NAMALWA (cell line): ENCODE measurements around the gene ACTR6.

Source experiments
- DNase-seq: peaks from one replicate; pipeline ENCODE4 v3.0.0-alpha.2; 2015; ENCODE audit warnings: low spot score

Gene ACTR6

DNA sequence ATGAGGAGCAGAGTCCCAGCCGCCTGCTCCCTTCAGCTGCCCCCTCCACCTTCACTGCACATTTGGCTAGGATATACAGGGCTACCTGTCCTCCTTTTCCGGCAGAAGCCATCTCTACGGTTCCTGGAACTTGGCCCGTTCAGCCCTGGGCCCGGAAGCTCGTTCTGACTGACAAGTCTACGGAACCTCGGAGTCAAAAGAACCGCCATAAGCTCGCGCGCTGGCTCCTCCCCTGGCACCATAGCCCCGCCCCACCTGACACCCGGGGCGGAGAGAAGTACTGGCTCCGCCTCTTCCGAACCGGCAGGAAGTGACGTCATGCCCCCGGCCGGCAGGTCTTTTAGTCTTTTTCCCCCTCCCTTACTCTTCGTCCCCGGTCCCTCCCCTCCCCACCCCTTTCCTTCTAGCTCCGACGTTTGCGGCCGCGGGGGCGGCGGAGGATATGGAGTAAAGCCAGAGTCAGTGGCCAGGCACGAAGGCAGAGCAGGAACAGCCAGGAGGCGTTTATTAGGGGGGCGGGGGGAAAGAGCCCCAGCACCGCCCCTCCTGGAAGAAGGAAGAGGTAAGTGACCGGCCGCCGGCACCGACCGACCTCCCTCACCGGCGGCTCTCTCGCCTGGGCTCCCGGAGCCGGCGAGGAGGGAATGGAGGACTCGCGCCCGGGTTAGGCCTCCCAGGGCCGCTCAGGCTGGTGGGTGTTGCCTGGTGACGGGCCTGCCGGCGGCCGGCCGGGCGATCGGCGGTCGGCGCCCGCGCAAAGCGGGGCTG, 66.4 kb downstream of the ACTR6 start, which contains the start of the genes DEPDC4 and SCYL2:
Gene DEPDC4, minus strand, starts transcription at position 245 of the 768 bp plus-strand sequence. Its CDS starts 3 bp downstream, at position 242.
Gene SCYL2, plus strand, starts transcription at position 343 of the 768 bp plus-strand sequence. CDS start 15,794 bp downstream, outside the sequence.
- peak; percentile 93 for DNase-seq

DNA sequence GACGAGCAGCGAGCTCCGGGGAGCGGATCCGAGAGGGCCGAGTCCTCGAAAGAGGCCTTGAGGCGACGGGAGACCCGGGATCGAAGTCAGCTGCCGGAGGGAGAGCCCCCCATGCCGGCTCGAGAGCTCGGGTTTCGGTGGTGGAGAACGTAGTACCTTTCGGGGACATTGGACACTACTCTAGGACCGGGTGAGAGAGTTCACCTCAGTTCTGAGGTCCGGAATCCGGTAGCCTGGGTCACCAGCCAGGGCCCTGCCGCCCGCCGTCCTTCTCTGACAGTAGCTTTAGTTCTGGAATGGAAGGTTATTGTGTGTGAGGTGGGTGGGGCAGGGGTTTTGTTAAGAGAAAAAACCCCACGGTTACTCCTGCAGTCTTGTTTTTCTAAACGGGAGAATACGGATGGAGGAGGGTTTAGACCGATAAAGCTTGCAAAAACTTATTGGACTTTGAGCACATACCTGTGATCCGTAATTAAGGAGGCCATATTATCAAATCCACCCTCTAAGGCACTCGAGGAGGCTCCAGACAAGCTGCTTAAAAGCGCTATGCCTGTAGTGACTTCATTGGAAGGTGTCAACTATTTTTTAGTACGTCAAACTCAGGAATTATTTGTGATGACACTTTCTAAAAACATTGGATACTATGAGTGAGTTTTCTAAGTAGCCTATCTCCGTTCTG, 67.1 kb downstream of the ACTR6 start:
- peak; percentile 45 for DNase-seq

DNA sequence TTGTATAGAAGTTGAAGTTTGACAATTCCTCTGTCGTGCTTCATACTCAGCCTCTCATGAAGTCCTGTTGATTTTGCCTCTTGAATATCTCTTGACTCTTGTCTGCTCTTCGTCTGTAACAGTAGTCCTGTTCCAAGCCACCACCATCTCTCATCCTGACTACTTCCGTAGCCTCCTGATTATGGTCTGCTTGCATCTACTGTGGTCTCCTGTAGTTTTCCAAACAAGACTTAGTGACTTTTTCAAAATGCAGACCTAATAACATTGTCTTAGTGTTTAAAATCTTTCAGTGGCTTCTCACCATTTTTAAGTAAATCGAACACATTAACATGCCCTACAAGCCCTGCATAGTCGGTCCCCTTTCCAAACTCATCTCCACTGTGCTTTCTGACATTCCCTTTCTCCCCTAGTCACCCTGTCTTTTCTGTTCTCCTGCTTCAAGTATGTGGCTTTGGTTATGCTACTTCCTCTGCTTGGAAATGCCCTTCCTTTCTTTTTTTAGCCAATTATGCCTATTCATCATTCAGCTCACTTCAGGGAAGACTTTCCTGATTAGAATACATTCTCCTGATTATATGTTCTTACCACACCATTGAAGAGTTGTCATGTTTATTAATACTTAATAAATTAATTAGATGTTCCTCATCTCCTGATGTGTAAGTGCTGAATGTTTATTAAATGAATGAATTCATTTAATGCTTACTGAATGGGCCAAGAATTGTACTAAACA, 68.4 kb downstream of the ACTR6 start:
- DNase-seq, result peak; percentile 10

DNA sequence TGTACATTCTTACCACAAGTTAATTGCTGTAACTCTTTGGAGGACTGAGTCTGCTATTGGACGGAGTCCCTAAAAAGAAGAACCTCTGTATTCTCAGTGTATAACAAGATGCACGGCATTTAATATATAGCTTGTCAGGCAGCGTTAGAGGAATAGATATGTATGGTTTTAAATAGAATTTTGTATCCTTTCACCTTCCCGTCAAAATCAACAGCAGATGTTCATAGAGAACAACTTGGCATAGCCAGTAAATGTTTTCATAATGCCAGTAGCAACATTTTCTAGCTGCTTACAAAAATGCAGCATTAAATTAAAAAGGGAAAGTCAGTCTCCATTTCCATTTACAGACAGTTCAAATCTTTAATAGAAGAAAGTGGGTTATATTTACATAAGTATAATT, 73.2 kb downstream of the ACTR6 start:
- DNase-seq, result no peak
